Kidney capillary endothelial cell (primary cell): Measurements from ENCODE around the gene POU2F3.
"Not testable (repeated sequence)": the region's sequence is repeated elsewhere in the genome, so short reads cannot be mapped to it uniquely, and the experiment has no call there.

Experiments used
- DNase-seq: peaks from one replicate; pipeline ENCODE4 v3.0.0-alpha.2; 2018; ENCODE audit warnings: low spot score

The POU2F3 gene

GRCh38 chr11:120253377-120253776, 13.4 kb downstream of the POU2F3 start:
- DNase-seq: not testable (repeated sequence)

GRCh38 chr11:120254788-120255518, 15.0 kb downstream of the POU2F3 start:
- DNase-seq: no peak

- no peak for DNase-seq
Observed at GRCh38 chr11:120255519-120255866, 15.6 kb downstream of the POU2F3 start.

- no peak for DNase-seq
Observed at GRCh38 chr11:120256178-120256577, 16.2 kb downstream of the POU2F3 start.

GRCh38 chr11:120256779-120257178, 16.8 kb downstream of the POU2F3 start:
- no peak for DNase-seq

GRCh38 chr11:120257346-120257745, 17.4 kb downstream of the POU2F3 start:
- no peak for DNase-seq

- DNase-seq: no peak
Observed at GRCh38 chr11:120258661-120259060, 18.7 kb downstream of the POU2F3 start.

GRCh38 chr11:120259241-120259640, 19.3 kb downstream of the POU2F3 start:
- DNase-seq: no peak

GRCh38 chr11:120259988-120260565, 20.1 kb downstream of the POU2F3 start:
- no peak for DNase-seq

GRCh38 chr11:120260616-120261015, 20.7 kb downstream of the POU2F3 start:
- DNase-seq: no peak

- no peak for DNase-seq
Observed at GRCh38 chr11:120261321-120261720, 21.4 kb downstream of the POU2F3 start.

GRCh38 chr11:120261931-120262330, 22.0 kb downstream of the POU2F3 start:
- DNase-seq: no peak

GRCh38 chr11:120267319-120267718, 27.4 kb downstream of the POU2F3 start:
- no peak for DNase-seq

- no peak for DNase-seq
Observed at GRCh38 chr11:120268686-120269085, 28.7 kb downstream of the POU2F3 start.

GRCh38 chr11:120270386-120270785, 30.4 kb downstream of the POU2F3 start:
- DNase-seq: no peak

GRCh38 chr11:120271672-120272071, 31.7 kb downstream of the POU2F3 start:
- DNase-seq: no peak

- DNase-seq: peak; percentile 60
Observed at GRCh38 chr11:120272303-120272702, 32.4 kb downstream of the POU2F3 start.

GRCh38 chr11:120273432-120273831, 33.5 kb downstream of the POU2F3 start:
- no peak for DNase-seq

- not testable (repeated sequence) for DNase-seq
Observed at GRCh38 chr11:120273956-120274355, 34.0 kb downstream of the POU2F3 start.

GRCh38 chr11:120279502-120279901, 39.6 kb downstream of the POU2F3 start:
- DNase-seq: no peak

- no peak for DNase-seq
Observed at GRCh38 chr11:120280600-120281051, 40.7 kb downstream of the POU2F3 start.

GRCh38 chr11:120281143-120281795, 41.3 kb downstream of the POU2F3 start:
- no peak for DNase-seq

- DNase-seq: no peak
Observed at GRCh38 chr11:120283124-120283523, 43.2 kb downstream of the POU2F3 start.
